Astrocyte of the hippocampus (primary cell): ENCODE measurements around the gene HNRNPU.
"Not testable (repeated sequence)": the region's sequence is repeated elsewhere in the genome, so short reads cannot be mapped to it uniquely, and the experiment has no call there.

ENCODE experiments used
- DNase-seq: peaks from one replicate; pipeline ENCODE4 v3.0.0; 2011; ENCODE audit warnings: low read depth, low spot score

HNRNPU gene

GRCh38 chr1:244840219-244840794 is 24.0 kb downstream of the HNRNPU start:
- no peak for DNase-seq

- DNase-seq = peak; percentile 71
Measured at GRCh38 chr1:244839656-244840055, 24.7 kb downstream of the HNRNPU start.

DNA sequence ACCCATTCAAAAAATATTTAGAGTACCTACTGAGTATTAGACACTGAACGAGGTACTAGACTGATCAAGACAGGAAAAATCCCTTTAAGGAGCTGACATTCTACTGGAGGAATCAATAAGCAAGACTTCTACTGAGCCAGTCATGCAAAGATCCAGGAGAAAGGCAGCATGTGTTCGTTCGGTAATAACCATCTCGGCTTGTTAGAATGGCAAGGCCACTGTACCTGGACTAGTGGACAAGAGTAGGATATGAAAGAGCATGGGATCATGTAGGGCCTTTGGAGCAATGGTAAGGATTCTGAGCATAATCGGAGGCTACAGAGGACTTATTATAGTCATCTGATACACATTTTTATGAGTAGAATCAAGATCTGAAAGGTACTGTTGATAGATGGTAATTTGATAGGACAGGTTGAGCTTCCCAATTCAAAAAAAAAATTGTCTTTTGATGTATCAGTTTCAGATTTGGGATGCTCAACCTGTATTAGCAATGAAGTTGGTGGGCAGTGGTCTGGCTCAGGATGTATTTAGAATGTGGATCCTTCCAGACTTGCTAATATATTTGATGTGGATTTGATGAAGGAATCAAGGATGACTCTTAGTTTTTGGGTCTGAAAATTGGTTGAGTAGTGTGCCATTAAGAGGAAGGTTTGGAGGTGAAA is 26.6 kb downstream of the HNRNPU start:
- DNase-seq = no peak

DNA sequence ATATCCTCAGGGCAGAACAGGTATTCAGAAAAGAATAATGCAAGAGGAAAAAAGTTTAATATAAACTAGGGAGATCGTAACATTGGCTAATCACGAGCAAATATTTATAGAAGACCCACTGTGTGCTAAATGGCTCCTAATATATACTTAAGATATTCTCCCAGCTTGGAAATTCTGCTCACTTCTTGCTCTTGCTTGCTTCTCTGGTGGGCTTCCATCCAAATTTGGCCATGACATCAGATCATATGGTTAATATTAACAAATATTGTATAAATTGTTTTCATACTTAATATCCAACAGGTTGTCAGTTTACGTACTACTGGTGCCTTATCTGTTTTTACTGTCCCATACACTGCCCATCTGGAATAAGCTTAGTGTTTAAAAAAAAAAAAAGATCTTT is 27.8 kb downstream of the HNRNPU start:
- DNase-seq = peak; percentile 22

- peak; percentile 55 for DNase-seq
Measured at GRCh38 chr1:244836135-244836521, 28.2 kb downstream of the HNRNPU start.

GRCh38 chr1:244835276-244836134 is 28.8 kb downstream of the HNRNPU start, which contains the start of gene COX20:
Gene COX20 (plus strand): TSS chr1:244835658. CDS start chr1:244835715, 57 bp downstream.
- peak; percentile 97 for DNase-seq

DNA sequence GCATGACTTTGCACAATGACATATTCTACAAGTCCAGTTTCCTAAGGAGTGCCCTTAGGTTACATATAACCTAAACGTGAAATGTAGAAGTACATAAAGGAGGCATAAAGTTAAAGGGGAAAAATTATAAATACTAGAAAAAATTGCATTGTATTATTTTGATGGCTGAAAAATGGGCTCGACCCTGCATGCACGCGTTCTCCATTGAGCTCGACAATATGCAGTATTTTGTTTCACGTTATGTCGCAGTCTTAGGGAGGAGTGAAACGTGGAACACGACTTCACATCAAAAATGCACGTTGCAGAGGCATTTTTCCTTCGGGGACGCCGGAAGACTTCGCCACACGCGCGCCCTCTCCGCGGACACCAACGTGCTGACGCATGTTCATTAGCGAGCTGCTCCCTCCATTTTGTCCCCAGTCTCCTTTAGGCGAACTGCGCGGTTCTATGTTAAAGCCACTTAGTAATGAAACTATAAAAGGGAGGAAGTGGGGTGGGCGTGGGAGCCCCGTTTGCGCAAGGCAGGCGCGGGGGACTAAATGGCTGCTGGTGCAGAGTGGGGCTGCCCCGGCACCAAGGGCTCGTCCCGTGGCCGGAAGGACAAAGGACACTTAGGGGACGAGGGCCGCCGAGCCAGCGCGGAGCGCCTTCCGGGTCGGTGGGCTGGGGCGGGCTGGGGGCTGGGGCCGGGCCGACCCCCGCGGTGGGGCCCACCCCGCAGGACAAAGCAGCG is 29.6 kb downstream of the HNRNPU start:
- peak; percentile 91 for DNase-seq

GRCh38 chr1:244833734-244834542 is 30.4 kb downstream of the HNRNPU start:
- DNase-seq = peak; percentile 79

DNA sequence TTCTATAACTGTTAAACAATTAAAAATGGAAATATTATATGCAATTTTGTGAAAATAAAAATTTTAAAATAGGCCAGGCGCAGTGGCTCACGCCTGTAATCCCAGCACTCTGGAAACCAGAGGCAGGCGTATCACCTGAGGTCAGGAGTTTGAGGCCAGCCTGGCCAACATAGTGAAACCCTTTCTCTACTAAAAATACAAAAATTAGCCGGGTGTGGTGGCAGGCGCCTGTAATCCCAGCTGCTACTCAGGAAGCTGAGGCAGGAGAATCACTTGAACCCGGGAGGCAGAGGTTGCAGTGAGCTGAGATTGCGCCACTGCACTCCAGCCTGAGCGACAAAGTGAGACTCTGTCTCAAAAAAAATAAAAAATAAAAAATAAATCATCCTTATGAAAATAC is 31.1 kb downstream of the HNRNPU start:
- not testable (repeated sequence) for DNase-seq

DNA sequence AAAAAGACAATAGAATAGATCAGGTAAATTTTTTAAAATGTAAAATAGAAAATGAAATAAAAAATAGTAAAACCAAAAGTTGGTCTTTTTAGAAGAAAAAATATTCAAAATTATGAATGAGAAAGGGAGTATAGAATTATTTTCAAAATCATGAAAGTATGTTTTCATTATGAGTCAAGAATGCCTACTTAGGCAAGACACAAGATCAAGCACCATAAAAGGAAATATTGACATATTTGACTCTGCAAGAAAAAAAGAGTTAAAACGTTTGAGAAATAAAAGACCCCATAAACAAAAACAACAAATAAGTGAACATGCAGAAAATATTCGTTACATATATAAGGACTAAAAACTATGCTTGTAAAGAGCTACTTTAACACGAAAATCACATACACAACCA is 33.7 kb downstream of the HNRNPU start:
- no peak for DNase-seq

DNA sequence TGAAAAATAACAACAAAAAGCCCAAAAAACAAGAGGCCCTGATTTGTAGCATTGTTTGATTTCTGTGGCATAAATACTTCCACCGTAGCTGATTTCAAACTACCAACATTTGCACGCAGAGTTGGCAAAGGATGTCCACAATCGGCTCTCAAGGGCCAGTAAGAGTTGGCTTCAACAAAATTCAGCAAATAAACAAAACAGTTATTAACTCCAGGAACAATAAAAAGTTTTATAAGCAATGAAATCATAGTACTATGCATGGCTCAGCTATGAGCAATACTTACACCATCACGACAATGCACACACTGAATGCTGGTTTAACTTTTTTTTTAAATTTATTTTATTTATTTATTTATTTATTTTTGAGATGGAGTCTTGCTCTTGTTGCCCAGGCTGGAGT is 37.6 kb downstream of the HNRNPU start:
- DNase-seq = no peak

DNA sequence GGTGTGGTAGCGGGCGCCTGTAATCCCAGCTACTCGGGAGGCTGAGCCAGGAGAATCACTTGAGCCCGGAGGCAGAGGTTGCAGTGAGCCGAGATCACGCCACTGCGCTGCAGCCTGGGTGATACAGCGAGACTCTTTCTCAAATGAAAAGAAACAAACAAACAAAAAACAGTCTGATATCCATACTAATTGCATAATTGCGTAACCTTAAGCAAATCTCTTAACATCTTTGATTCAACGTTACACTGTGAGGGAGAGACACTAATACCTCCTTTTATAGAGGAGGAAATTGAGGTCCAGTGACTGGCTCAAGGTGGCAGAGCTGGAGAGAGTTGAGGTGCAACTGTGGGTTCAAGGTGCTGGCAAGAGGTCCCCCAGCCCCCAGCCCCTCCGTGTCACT is 41.5 kb downstream of the HNRNPU start:
- DNase-seq = no peak

- DNase-seq = no peak
Measured at GRCh38 chr1:244821134-244821533, 43.2 kb downstream of the HNRNPU start.

DNA sequence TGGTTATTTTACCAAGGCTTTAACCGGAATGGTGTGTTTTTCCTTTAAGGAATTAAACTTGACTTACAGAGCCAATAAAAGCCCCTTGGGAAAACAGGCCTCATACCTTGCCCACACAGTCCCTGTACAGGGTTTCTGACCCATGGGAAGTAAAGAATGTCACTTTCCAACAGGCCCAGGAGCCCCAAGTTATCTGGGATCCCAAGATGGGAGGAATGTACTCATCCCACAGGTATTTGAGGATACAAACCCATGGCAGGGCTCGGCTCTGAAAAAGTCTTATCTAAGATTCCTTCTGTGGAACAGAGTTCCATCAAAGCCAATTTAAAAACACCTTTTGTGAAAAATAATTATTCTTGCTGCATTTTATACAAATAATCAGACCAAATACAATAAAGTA is 44.2 kb downstream of the HNRNPU start:
- no peak for DNase-seq

GRCh38 chr1:244817415-244817894 is 46.9 kb downstream of the HNRNPU start:
- DNase-seq = no peak

- no peak for DNase-seq
Measured at GRCh38 chr1:244815600-244816099, 48.7 kb downstream of the HNRNPU start.

DNA sequence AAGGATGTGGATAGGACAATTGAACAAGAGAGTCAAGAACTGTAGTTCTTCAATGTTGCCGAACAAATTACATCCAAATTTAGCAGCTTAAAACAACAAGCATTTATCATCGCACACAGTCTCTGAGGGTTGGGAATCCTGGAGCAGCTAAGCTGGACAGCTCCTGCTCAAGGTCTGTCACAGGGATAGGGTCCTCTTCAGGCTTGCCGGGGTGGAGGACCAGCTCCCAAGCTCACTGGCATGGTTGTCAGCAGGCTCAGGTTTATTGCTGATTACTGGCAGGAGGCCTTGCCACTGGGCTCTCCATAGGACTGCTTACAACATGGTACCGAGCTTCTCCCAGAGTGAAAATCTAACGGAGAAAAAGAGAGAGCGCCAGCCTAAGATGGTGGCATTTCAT is 51.0 kb downstream of the HNRNPU start:
- no peak for DNase-seq

GRCh38 chr1:244810221-244810620 is 54.1 kb downstream of the HNRNPU start:
- DNase-seq = no peak

DNA sequence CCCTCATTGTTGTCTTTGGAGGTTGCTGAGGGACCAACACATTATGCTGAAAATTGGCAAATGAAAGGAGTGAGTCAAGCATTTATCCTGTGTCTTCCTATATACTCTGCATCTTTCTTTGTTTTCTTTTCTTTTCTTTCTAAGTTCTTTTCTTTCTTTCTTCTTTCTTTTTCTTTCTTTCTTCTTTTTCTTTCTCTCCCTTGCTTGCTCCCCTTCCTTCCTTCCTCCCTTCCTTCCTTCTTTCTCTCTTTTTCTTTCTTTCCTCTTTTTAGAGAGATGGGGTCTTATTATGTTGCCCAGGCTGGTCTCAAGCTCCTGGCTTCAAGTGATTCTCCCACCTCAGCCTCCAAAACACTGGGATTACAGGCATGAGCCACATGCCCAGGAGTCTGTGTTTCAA is 57.2 kb downstream of the HNRNPU start:
- no peak for DNase-seq

DNA sequence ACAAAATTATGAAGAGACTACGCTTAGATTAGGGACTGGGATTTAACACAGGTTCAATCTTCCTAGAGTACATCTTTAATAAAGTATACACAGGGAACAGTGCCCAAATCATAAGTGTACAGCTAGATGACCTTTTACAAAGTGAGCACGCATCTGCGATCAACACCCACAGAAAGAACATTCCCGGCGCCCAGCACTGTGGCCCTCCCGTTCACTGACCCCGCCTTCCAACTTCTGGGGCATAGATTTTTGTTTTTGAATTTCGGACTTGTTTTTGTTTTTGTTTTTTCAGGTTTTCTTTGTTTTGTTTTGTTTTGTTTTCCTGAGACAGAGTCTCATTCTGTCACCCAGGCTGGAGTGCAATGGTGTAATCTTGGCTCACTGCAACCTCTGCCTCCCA is 59.5 kb downstream of the HNRNPU start:
- no peak for DNase-seq
